Neural progenitor cell (in vitro differentiated cells): ENCODE measurements around the gene NF2. TPM values are rescaled to one million over a fixed set of nuclear protein-coding genes. Genes with fewer than 3 reads are reported as not detected.

Experiments used
- DNase-seq: peaks from one replicate; pipeline ENCODE4 v3.0.0-alpha.2; 2016; ENCODE audit warnings: low spot score
- H2AFZ ChIP-seq: fragments of 200-600 bp; sonication (generic); replicated peaks from 2 replicates; pipeline ENCODE4 v1.6.1; 2016; ENCODE audit warnings: antibody characterized with exemption
- H3F3A ChIP-seq: fragments of 200-600 bp; sonication (generic); 2 replicates; pipeline ENCODE4 v1.6.1; 2016; ENCODE audit warnings: antibody characterized with exemption, low read depth
- H3K27ac ChIP-seq: fragments of 200-600 bp; sonication (generic); 2 replicates; pipeline ENCODE4 v1.5.1; 2016; ENCODE audit warnings: mild to moderate bottlenecking
- H3K27me3 ChIP-seq: fragments of 200-600 bp; sonication (generic); 2 replicates; pipeline ENCODE4 v1.6.1; 2016; ENCODE audit warnings: mild to moderate bottlenecking, moderate library complexity
- H3K36me3 ChIP-seq: fragments of 200-600 bp; sonication (generic); 2 replicates; pipeline ENCODE4 v1.5.1; 2016
- H3K4me1 ChIP-seq: fragments of 200-600 bp; sonication (generic); 2 replicates; pipeline ENCODE4 v1.6.1; 2016; ENCODE audit warnings: mixed run types
- H3K4me2 ChIP-seq: fragments of 200-600 bp; sonication (generic); 2 replicates; pipeline ENCODE4 v1.6.1; 2016
- H3K4me3 ChIP-seq: fragments of 200-600 bp; sonication (generic); 2 replicates; pipeline ENCODE4 v1.5.1; 2016
- H3K79me2 ChIP-seq: fragments of 200-600 bp; sonication (generic); 2 replicates; pipeline ENCODE4 v1.6.1; 2016; ENCODE audit warnings: low read depth
- H3K9ac ChIP-seq: fragments of 200-600 bp; sonication (generic); 2 replicates; pipeline ENCODE4 v1.6.1; 2016
- H3K9me3 ChIP-seq: fragments of 200-600 bp; sonication (generic); 2 replicates; pipeline ENCODE4 v1.5.1; 2016; ENCODE audit warnings: low read depth
- H4K20me1 ChIP-seq: fragments of 200-600 bp; sonication (generic); 2 replicates; pipeline ENCODE4 v1.6.1; 2016; ENCODE audit warnings: low read depth
- H3K27ac Mint-ChIP-seq: 3 replicates; pipeline ENCODE4 v1.8.0; 2021; ENCODE audit warnings: mixed read lengths
- H3K27me3 Mint-ChIP-seq: 2 replicates; pipeline ENCODE4 v1.8.0; 2022; ENCODE audit warnings: low read depth, mild to moderate bottlenecking, inconsistent platforms, moderate library complexity, mixed read lengths; ENCODE audit not compliant: insufficient read depth
- H3K36me3 Mint-ChIP-seq: 3 replicates; pipeline ENCODE4 v1.8.0; 2021; ENCODE audit warnings: mixed read lengths
- H3K4me1 Mint-ChIP-seq: 3 replicates; pipeline ENCODE4 v1.8.0; 2021; ENCODE audit warnings: mixed read lengths
- H3K4me3 Mint-ChIP-seq: 3 replicates; pipeline ENCODE4 v1.8.0; 2021; ENCODE audit warnings: mild to moderate bottlenecking, moderate library complexity, mixed read lengths
- H3K9me3 Mint-ChIP-seq: 3 replicates; pipeline ENCODE4 v1.8.0; 2020; ENCODE audit warnings: mixed read lengths
- CTCF ChIP-seq: fragments of 200-600 bp; sonication (generic); IDR thresholded peaks from 2 replicates; pipeline ENCODE4 v1.5.1; 2017; ENCODE audit warnings: antibody characterized with exemption, mild to moderate bottlenecking
- EZH2 ChIP-seq: fragments of 200-600 bp; sonication (generic); IDR thresholded peaks from 2 replicates; pipeline ENCODE4 v1.6.1; 2017; ENCODE audit warnings: antibody characterized with exemption, mild to moderate bottlenecking, moderate library complexity
- EZH2phosphoT487 ChIP-seq: fragments of 200-600 bp; sonication (generic); IDR thresholded peaks from 2 replicates; pipeline ENCODE4 v1.6.1; 2017; ENCODE audit warnings: antibody characterized with exemption
- total RNA-seq: library from RNA; depleted of rRNA; stranded (reverse); fragments of >200 nt; gene quantifications from 2 replicates; pipeline ENCODE4 v1.2.3, GENCODE V29; 2015; ENCODE audit warnings: low replicate concordance

NF2 gene
- total RNA-seq, 1 donor from 2014 or later: 18.7 TPM

DNA sequence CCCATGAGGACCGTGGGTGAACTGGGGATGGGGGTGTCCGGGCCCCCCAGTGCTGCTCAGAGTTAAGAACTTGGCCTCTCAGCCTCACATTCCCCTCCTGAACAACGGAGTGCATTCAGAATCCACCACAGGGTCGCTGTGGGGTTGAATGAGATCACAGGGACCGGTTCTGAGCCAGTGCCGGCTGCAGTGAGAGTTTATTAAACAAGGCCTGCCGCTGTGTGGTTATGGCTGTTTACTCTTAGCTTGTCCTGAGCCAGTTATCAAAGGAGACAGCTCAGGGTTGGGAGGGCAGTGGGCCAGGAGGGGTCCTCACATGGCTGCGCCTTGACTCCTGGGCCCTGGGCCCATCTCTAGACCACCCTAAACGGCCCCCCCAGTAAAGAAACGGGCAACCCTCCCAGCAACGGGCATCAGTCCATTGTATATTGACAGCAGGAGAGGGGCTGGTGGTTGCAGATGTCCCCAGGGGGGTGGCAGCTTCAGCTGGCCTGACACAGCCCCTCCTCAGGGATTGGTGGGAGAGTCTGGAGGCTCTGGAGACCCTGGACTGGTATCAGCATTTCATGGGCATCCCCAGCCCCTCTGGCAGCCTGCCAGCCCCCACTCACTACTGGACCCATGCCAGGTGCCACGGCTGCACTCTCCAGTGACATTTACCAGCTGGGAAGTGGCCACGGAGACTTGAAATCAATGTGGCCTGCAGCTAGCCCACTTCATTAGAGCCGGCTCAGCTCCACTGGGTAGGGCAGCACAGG lies 101.3 kb downstream of the NF2 start:
- Histone ChIP-seq H3K27me3 (peaks cover 25% of the 10 kb centered on the region), H2AFZ (no peak overlapping the region), H3K4me3 (no peak overlapping the region), H3K9me3 (no peaks in the 10 kb centered on the region), H3F3A (peaks cover 39% of the 10 kb centered on the region), H3K27ac (no peak overlapping the region), H3K9ac (no peak overlapping the region), H3K79me2 (no peaks in the 10 kb centered on the region), H4K20me1 (peaks cover 33% of the 10 kb centered on the region), H3K4me2 (peak overlapping the region; percentile 21), H3K36me3 (no peaks in the 10 kb centered on the region), H3K4me1 (peaks cover 59% of the 10 kb centered on the region)
- TF ChIP-seq CTCF (no peak), EZH2phosphoT487 (no peak), EZH2 (no peak)
- peaks cover 22% of the 10 kb centered on the region for H3K27me3 Mint-ChIP-seq
- H3K9me3 Mint-ChIP-seq: no peaks in the 10 kb centered on the region
- no peak for DNase-seq
- H3K4me1 Mint-ChIP-seq: peaks cover 60% of the 10 kb centered on the region
- H3K27ac Mint-ChIP-seq: peak overlapping the region; percentile 89
- no peaks in the 10 kb centered on the region for H3K36me3 Mint-ChIP-seq
- H3K4me3 Mint-ChIP-seq: peak overlapping the region; percentile 68

GRCh38 chr22:29705651-29706050 lies 102.2 kb downstream of the NF2 start:
- peaks cover 19% of the 10 kb centered on the region for H3K27me3 ChIP-seq
- Mint-ChIP-seq H3K27ac (no peak overlapping the region), H3K9me3 (no peaks in the 10 kb centered on the region), H3K27me3 (peaks cover 22% of the 10 kb centered on the region), H3K4me3 (no peak overlapping the region), H3K4me1 (peaks cover 53% of the 10 kb centered on the region), H3K36me3 (no peaks in the 10 kb centered on the region)
- no peak overlapping the region for H3K4me3 ChIP-seq
- no peak for DNase-seq
- H4K20me1 ChIP-seq: peaks cover 31% of the 10 kb centered on the region
- no peak overlapping the region for H3K27ac ChIP-seq
- H3K79me2 ChIP-seq: no peaks in the 10 kb centered on the region
- no peak overlapping the region for H3K4me2 ChIP-seq
- H3K9ac ChIP-seq: no peak overlapping the region
- no peak overlapping the region for H2AFZ ChIP-seq
- no peaks in the 10 kb centered on the region for H3K9me3 ChIP-seq
- H3F3A ChIP-seq: peaks cover 31% of the 10 kb centered on the region
- no peaks in the 10 kb centered on the region for H3K36me3 ChIP-seq
- no peak for TF ChIP-seq CTCF
- TF ChIP-seq EZH2: no peak
- no peak for TF ChIP-seq EZH2phosphoT487
- H3K4me1 ChIP-seq: peaks cover 52% of the 10 kb centered on the region

- no peak overlapping the region for H3K27ac Mint-ChIP-seq
- peaks cover 23% of the 10 kb centered on the region for H4K20me1 ChIP-seq
- H3K27me3 Mint-ChIP-seq: peaks cover 22% of the 10 kb centered on the region
These were observed 103.1 kb downstream of the NF2 start for GRCh38 chr22:29706486-29706885.

More at GRCh38 chr22:29706486-29706885, 103.1 kb downstream of the NF2 start:
- Mint-ChIP-seq H3K9me3 (no peaks in the 10 kb centered on the region), H3K36me3 (no peaks in the 10 kb centered on the region), H3K4me3 (no peak overlapping the region), H3K4me1 (peaks cover 45% of the 10 kb centered on the region)
- Histone ChIP-seq H3K79me2 (no peaks in the 10 kb centered on the region), H3F3A (peaks cover 24% of the 10 kb centered on the region), H3K4me1 (peaks cover 43% of the 10 kb centered on the region), H3K4me3 (no peak overlapping the region), H3K9me3 (no peaks in the 10 kb centered on the region), H3K9ac (no peak overlapping the region), H3K27me3 (peaks cover 14% of the 10 kb centered on the region), H3K27ac (no peak overlapping the region), H3K36me3 (no peaks in the 10 kb centered on the region), H2AFZ (no peak overlapping the region), H3K4me2 (no peak overlapping the region)
- TF ChIP-seq EZH2phosphoT487: no peak
- TF ChIP-seq CTCF: no peak
- TF ChIP-seq EZH2: no peak
- peak; percentile 55 for DNase-seq
